Lower leg skin (tissue), 3 donors: ENCODE data around the gene WFS1.

Source experiments
- POLR2A ChIP-seq, 2 donors: fragments of 450-650 bp; IDR thresholded peaks; one replicate each; pipeline ENCODE4 v1.6.1; 2016 to 2017; ENCODE audit warnings: antibody characterized with exemption in 2 of 2, mild to moderate bottlenecking in 1 of 2, moderate library complexity in 1 of 2
- TF ChIP-seq, protein P1 (sequence below), 3 donors: fragments of 450-650 bp; IDR thresholded peaks; one replicate each; pipeline ENCODE4 v1.5.1; 2016; ENCODE audit warnings: antibody characterized with exemption in 3 of 3, mild to moderate bottlenecking in 3 of 3, moderate library complexity in 2 of 3

DNA sequence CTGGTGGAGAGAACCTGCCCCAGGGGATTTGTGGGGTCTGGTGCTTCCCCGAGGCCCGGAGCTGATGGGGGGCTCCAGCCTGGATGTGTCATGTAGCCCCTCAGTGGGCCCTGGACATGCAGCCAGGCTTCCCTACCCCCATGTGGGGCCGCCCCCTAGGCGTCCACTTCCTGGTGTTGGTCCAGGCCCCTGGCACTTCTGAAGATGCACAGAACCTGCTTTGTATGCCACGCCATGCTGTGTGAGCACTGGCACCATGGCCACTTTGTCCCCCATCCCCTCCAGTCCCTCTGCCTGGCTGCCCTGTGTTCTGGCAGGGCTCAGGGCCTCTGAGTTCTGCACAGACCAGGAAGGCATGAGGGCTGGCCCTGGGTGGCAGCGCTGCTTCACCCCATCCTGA lies 29.2 kb downstream of the WFS1 start:
- TF ChIP-seq, protein P1, sequence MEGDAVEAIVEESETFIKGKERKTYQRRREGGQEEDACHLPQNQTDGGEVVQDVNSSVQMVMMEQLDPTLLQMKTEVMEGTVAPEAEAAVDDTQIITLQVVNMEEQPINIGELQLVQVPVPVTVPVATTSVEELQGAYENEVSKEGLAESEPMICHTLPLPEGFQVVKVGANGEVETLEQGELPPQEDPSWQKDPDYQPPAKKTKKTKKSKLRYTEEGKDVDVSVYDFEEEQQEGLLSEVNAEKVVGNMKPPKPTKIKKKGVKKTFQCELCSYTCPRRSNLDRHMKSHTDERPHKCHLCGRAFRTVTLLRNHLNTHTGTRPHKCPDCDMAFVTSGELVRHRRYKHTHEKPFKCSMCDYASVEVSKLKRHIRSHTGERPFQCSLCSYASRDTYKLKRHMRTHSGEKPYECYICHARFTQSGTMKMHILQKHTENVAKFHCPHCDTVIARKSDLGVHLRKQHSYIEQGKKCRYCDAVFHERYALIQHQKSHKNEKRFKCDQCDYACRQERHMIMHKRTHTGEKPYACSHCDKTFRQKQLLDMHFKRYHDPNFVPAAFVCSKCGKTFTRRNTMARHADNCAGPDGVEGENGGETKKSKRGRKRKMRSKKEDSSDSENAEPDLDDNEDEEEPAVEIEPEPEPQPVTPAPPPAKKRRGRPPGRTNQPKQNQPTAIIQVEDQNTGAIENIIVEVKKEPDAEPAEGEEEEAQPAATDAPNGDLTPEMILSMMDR (IDR thresholded peaks at IDR 0.05), result no peak
- no peak for TF ChIP-seq POLR2A (IDR thresholded peaks at IDR 0.05)
